ENCODE data around the gene NKD2.

The NKD2 gene

DNA sequence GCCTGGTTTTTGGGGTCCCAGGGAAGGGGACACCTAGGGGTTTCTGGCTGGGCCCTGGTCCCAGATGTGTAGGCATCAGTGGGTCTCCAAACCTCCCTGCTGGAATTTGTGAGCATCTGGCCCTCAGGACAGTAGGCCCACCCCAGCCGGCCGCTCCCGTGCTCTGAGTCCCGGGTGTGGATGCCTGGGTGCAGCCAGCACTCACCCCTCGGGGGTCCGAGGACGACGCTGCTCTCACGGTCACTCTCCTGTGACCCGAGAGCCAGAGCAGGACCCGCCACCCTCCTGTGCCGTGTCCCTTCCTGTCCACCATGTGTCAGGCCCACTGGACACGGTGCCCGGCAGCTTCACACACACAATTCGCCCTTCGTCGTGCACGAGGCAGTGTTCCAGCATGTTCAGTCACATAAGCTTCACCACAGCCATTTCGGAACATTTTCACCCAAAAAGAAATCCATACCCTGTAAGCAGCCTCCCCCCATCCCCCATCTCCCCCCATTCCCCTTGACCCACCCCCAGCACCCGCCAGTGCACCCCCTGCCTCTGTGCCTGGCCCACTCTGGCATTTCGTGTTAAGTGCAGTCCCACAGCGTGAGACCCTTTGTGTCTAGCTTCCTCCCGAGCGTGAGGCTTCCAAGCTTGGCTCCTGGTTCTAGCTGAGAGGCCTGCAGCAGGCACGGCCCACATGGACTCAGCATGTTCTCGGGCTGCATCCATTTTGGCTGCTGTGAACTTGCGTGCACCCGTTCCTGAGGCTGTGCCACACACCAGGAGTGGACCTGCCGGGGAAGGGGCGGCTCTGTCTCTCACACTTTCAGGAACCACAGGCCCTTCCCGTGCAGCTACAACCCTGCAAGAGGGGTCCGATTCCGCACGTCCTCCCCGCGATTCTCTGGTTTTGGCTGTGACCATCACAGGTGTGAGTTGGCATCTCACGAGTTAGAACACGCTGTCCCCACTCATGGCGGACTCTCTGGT, 40.5 kb downstream of the NKD2 start:
- no peak for DNase-seq (ENCODE audit: low spot score)
- TF ChIP-seq, protein P1, sequence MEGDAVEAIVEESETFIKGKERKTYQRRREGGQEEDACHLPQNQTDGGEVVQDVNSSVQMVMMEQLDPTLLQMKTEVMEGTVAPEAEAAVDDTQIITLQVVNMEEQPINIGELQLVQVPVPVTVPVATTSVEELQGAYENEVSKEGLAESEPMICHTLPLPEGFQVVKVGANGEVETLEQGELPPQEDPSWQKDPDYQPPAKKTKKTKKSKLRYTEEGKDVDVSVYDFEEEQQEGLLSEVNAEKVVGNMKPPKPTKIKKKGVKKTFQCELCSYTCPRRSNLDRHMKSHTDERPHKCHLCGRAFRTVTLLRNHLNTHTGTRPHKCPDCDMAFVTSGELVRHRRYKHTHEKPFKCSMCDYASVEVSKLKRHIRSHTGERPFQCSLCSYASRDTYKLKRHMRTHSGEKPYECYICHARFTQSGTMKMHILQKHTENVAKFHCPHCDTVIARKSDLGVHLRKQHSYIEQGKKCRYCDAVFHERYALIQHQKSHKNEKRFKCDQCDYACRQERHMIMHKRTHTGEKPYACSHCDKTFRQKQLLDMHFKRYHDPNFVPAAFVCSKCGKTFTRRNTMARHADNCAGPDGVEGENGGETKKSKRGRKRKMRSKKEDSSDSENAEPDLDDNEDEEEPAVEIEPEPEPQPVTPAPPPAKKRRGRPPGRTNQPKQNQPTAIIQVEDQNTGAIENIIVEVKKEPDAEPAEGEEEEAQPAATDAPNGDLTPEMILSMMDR (IDR thresholded peaks at IDR 0.05; ENCODE audit: borderline replicate concordance, control extremely low read depth, extremely low read depth, insufficient read depth, missing control alignments) = no peak
- in situ Hi-C loops (cut with MboI; ENCODE audit: low sequenced_read_pairs, unreplicated experiment) = no loop called here

DNA sequence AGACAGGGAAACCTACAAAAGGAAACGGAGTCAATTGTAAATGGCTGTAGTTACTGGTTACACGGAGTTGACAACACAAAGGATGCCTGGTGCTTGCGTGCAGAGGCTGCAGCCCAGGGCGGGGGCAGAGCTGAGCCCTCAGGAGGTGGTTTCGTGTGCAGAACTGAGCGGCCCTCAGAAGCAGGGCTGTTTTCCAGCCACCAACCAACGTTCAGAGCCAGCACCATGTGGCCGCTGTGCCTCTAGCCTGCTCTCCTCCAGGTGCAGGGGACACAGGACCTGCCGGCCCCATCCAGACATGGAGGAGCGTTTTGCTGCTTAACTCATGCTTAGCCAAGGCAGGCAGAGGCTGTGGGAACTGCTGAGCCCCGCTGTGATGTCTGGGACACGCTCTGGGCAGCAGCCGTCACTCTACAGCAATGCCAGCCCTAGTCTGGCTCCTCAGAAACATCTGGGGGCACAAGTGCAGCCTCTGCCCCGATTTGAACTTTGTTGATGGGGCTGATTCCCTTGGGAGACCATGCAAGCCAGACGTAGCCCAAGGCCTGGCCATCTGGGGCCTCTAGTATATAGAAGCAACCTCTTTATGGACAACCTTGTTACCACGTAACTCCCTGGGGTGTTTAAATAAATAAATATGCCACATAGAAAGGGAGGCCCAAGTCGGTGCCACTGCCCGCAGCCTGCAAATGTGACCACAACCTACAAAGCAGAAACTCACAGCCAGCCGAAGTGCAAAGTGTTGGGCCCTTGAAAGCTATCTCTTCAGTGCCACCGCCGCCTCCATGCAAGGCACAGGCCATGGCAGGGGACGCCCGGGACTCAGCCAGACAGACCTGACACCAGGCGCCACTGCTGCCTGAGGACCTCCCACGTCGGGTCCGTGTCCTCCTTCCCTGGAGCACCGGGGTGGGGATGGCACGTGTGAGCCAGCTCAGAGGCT, 42.1 kb downstream of the NKD2 start:
- DNase-seq (ENCODE audit: low spot score) = no peak
- TF ChIP-seq, protein P1 (IDR thresholded peaks at IDR 0.05; ENCODE audit: borderline replicate concordance, control extremely low read depth, extremely low read depth, insufficient read depth, missing control alignments) = no peak
- in situ Hi-C loops (cut with MboI; ENCODE audit: low sequenced_read_pairs, unreplicated experiment) = no loop called here

DNA sequence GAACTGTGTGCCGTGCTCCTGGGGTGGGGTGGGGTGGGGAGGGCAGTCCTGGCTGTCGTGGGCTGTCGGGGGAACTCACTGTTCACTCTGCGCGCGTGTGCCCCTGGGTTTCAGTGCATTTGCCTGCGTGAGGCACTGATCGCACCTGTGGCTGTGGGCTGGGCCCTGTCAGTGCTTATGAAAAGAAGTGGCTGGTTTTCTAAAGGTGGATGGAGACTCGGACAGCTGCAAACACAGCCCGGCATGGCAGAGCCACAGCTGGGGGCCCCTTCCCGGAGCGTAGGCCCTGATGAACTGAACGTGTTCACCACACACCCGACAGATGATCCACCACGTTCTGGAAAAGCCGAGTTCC, 42.7 kb downstream of the NKD2 start:
- in situ Hi-C loops (cut with MboI; ENCODE audit: low sequenced_read_pairs, unreplicated experiment) = no loop called here
- TF ChIP-seq, protein P1 (IDR thresholded peaks at IDR 0.05; ENCODE audit: borderline replicate concordance, control extremely low read depth, extremely low read depth, insufficient read depth, missing control alignments) = no peak
- DNase-seq (ENCODE audit: low spot score) = no peak

DNA sequence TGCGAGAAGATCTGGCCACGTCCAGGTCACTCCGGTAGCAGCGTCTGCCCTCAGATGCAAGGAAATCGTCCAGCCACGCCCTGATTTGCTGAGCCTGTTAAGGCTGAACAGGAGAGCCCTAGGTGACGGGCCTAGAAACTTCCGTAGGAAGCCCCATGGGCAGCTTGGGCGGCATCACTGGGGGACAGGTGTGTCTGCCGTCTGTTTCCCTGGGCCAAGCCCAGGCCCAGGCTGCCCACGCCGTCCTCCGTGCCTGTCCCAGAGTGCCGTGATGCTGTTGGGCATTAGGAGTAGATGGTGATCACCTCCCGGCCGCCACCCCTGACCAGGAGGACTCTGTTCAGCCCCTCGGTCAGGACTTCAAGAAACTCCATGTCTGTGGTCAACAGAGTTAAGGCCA, 43.5 kb downstream of the NKD2 start:
- TF ChIP-seq, protein P1 (IDR thresholded peaks at IDR 0.05; ENCODE audit: borderline replicate concordance, control extremely low read depth, extremely low read depth, insufficient read depth, missing control alignments) = no peak
- no peak for DNase-seq (ENCODE audit: low spot score)
- in situ Hi-C loops (cut with MboI; ENCODE audit: low sequenced_read_pairs, unreplicated experiment) = no loop called here

DNA sequence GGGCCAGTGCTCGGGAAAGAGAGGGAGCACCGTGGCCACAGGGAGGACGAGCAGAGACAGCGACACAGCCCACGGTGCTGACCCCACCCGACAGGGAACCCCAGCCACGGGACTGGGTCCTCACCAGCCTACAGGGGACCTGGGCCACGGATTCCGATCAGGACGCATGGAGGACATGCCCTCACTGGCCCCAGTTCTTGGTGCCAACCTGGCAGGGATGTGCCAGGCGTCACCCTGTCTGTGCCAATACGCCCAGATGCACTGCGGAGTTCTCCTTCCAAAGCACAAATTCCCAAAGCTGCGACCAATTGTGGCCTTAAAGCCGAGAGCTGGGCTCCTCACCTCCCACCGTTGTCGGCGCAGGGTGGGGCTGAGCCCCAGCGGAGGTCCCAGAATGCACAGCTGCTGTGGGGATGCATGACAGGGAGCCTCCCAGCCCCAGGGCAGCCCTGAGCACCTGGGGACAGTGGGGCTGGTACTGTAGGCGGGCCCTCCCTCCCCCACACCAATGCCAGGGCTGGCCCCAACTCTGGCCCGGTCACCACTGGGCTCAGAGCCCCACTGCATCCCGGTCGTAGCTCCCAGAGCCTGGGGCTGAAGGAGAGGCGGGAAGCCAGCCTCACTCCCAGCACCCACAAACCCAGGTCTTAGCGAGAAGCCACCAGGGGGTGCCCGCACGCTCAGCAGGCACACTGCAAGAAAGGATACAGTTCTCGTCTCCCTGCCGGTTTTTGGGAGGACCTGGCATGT, 44.2 kb downstream of the NKD2 start:
- TF ChIP-seq, protein P1 (IDR thresholded peaks at IDR 0.05; ENCODE audit: borderline replicate concordance, control extremely low read depth, extremely low read depth, insufficient read depth, missing control alignments) = no peak
- no peak for DNase-seq (ENCODE audit: low spot score)
- in situ Hi-C loops (cut with MboI; ENCODE audit: low sequenced_read_pairs, unreplicated experiment) = no loop called here

All from GM13976 (cell line).